Lung (tissue), 12 donors: ENCODE data around the gene TEKT4. TPM values are rescaled to one million over a fixed set of nuclear protein-coding genes. Genes with fewer than 3 reads are reported as not detected.

Experiments
- ATAC-seq: fragments of 200-7000 bp; cut with Tn5 transposase; one replicate; pipeline ENCODE4 v1.9.1; 2020; ENCODE audit warnings: moderate number of reproducible peaks; ENCODE audit not compliant: insufficient read depth, low FRiP score
- DNase-seq, 3 donors: peaks; one replicate each; pipeline ENCODE4 v3.0.0-alpha.2; 2013 to 2017
- H3K27ac ChIP-seq, 2 donors: one replicate each; pipeline ENCODE4 v1.5.1; 2013; ENCODE audit warnings: mild to moderate bottlenecking in 2 of 2, moderate library complexity in 2 of 2, control low read depth in 1 of 2, inconsistent platforms in 1 of 2, low read depth in 1 of 2, low read length in 1 of 2
- H3K27me3 ChIP-seq, 3 donors: one replicate each; pipeline ENCODE4 v1.5.1; 2013; ENCODE audit warnings: low read length in 2 of 3; ENCODE audit not compliant: control insufficient read depth in 3 of 3, insufficient read depth in 3 of 3
- H3K36me3 ChIP-seq, 4 donors: one replicate each; pipeline ENCODE4 v1.5.1; 2013; ENCODE audit warnings: low read length in 4 of 4, mild to moderate bottlenecking in 1 of 4, moderate library complexity in 1 of 4; ENCODE audit not compliant: control insufficient read depth in 4 of 4, insufficient read depth in 4 of 4
- H3K4me1 ChIP-seq, 5 donors: one replicate each; pipeline ENCODE4 v1.5.1; 2013; ENCODE audit warnings: low read length in 5 of 5, mild to moderate bottlenecking in 2 of 5, moderate library complexity in 1 of 5; ENCODE audit not compliant: control insufficient read depth in 5 of 5, insufficient read depth in 5 of 5
- H3K4me3 ChIP-seq: one replicate; pipeline ENCODE4 v1.5.1; 2013; ENCODE audit warnings: mild to moderate bottlenecking, control low read depth, moderate library complexity
- H3K9ac ChIP-seq, 2 donors: one replicate each; pipeline ENCODE4 v1.5.1; 2013; ENCODE audit warnings: low read length in 2 of 2, control low read depth in 1 of 2; ENCODE audit not compliant: insufficient read depth in 1 of 2
- H3K9me3 ChIP-seq, 4 donors: one replicate each; pipeline ENCODE4 v1.5.1; 2013; ENCODE audit warnings: low read length in 3 of 4, mild to moderate bottlenecking in 1 of 4, moderate library complexity in 1 of 4; ENCODE audit not compliant: control insufficient read depth in 4 of 4, insufficient read depth in 3 of 4
- WGBS, 2 donors: extraction: QIAGEN DNeasy Blood & Tissue Kit; methylation state at CpG; one replicate each; pipeline ENCODE4 v1.1.7; 2013; 5-methylcytosine and 5-hydroxymethylcytosine counted together
- polyA plus RNA-seq, 2 donors: library from polyadenylated mRNA; stranded (reverse); fragments of 200-250 nt; gene quantifications; one replicate each; pipeline ENCODE4 v1.2.1, GENCODE V29; 2013
- total RNA-seq, 2 donors: library from RNA; depleted of rRNA in 1 of 2; stranded (reverse); fragments of >200 nt in 1 of 2; gene quantifications; one replicate each; pipeline ENCODE4 v1.2.1, GENCODE V29; 2014 to 2021
- TF ChIP-seq, protein P1 (sequence below): IDR thresholded peaks from 2 replicates; pipeline ENCODE4 v1.5.1; 2012; ENCODE audit warnings: mild to moderate bottlenecking; ENCODE audit errors: control extremely low read depth, extremely low read depth
- donor health status: control.
- donor health status: control.
- donor health status: Bipolar disorder and iron deficiency.
- donor health status: healthy.
- donor health status: DM: yes; HTN: yes; CAD: no.

TEKT4 gene
- total and polyA plus RNA-seq, 4 donors, result 0.96 to 7.7 (median 3.7) TPM

DNA sequence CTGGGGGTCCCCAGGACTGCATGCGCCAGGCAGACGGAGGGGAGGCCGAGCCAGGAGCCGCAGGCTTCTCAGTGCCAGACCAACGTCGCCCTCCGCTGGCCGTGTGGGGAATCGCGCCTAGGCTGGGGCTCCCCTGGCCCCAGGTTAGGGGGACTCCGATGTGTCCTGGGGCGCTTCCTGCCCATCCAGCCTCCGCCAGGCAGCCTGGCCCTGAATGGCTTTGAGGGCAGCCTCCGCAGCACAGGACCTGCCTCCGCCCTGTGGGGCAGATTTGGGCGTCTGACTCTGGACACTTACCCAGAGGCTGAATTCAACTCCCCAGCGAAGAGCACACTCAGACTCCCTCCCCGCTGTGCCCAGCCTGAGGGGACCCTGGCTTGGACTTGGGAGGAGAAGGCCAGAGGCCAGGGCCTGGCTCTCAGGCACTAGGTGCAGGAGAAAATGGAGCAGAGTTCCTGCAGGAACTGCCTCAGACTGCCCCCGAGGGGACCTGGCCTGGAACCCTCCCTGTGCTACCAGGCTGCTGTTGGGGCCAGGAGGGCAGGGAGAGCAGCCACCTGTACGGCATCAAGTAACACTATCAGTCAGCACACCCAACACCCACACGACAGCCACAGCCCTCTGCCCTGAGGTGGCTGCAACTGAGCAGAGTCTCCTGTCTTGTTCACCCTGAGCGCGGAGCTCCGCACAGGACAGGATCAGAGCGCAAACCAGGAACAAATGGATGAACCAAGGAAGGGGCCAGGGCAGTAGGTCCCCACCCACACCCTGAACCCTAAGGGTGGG, 597 bp upstream of the TEKT4 start:
- TF ChIP-seq, protein P1, sequence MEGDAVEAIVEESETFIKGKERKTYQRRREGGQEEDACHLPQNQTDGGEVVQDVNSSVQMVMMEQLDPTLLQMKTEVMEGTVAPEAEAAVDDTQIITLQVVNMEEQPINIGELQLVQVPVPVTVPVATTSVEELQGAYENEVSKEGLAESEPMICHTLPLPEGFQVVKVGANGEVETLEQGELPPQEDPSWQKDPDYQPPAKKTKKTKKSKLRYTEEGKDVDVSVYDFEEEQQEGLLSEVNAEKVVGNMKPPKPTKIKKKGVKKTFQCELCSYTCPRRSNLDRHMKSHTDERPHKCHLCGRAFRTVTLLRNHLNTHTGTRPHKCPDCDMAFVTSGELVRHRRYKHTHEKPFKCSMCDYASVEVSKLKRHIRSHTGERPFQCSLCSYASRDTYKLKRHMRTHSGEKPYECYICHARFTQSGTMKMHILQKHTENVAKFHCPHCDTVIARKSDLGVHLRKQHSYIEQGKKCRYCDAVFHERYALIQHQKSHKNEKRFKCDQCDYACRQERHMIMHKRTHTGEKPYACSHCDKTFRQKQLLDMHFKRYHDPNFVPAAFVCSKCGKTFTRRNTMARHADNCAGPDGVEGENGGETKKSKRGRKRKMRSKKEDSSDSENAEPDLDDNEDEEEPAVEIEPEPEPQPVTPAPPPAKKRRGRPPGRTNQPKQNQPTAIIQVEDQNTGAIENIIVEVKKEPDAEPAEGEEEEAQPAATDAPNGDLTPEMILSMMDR, result no peak
- Histone ChIP-seq H3K4me3 (no peak overlapping the region), H3K9me3 (peaks cover 0 to 3% (median 0%) of the 10 kb centered on the region in 4 donors), H3K4me1 (peaks cover 0 to 6% (median 4%) of the 10 kb centered on the region in 5 donors), H3K9ac (no peak overlapping the region), H3K36me3 (no peaks in the 10 kb centered on the region), H3K27me3 (peaks cover 0 to 4% (median 4%) of the 10 kb centered on the region in 3 donors), H3K27ac (no peak overlapping the region)
- DNase-seq (no peak), ATAC-seq (no peak)
- WGBS, 2 donors, result 35 to 58% methylated on average over 14 to 25 of the region's 25 CpGs

DNA sequence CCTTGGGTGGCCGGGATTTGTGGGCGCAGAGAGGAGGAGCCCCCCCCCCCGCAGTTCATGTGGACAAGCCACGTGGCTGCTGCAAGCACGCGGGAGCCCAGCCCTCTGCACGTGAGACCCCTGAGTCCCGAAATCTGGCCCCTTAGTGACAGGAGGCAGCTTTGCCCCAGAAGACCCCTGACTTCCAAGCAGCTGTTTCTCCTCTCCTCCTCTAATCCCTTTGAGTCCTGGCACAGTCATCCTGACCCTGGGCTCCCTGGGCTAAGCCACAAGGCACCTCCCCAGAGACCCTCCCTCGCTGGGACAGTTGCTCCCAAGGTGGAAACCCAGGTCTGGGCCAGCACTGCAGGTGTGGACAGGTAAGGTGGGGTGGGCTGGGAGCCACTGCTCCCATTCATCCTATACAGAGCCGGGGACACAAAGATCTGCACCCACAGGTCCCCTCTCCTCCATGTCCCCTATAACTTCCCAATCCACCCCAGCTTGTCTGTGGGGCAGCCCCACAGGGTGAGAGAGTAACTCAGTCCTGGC, 923 bp downstream of the TEKT4 start:
- TF ChIP-seq, protein P1, result no peak
- Histone ChIP-seq H3K4me3 (no peak overlapping the region), H3K36me3 (no peaks in the 10 kb centered on the region), H3K9ac (no peak overlapping the region), H3K27me3 (peaks cover 0 to 4% (median 4%) of the 10 kb centered on the region in 3 donors), H3K9me3 (peaks cover 0 to 3% (median 0%) of the 10 kb centered on the region in 4 donors), H3K4me1 (peaks cover 0 to 6% (median 4%) of the 10 kb centered on the region in 5 donors), H3K27ac (no peak overlapping the region)
- WGBS, 2 donors, result 63 to 74% methylated on average over 10 of the region's 10 CpGs
- DNase-seq (no peak), ATAC-seq (no peak)

DNA sequence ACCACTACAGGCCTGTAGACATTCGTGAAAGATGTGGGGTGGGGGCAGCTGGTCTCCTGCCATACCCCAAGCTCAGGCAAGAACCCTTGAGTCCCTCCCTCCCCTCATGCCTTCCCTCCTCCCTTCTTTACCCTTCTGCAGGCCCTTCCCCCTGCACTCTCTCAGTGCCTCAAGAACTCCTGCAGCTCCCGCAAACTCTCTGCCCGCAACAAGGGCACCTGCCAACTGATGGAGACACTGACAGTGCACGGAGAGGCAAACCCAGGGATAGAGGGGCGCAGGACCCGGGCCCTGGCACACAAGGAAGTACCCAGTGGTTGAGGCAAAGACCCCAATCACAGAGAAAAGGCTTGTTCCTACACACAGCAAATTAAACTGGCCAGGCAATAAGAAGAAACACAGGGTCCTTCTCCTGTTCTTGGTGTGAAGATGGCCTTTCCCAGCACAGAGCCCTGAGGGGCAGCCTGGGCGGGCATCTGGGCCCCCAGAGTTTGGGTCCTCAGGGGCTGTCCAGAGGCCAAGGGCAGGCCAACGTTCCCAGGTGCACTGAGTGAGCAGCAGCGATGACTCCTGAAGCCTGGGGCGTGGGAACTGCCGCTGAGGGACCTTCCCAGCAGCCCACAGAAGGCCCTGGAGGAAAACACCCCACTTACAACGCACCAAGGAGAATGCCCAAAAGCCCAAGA, 1.6 kb downstream of the TEKT4 start:
- Histone ChIP-seq H3K9me3 (peaks cover 0 to 3% (median 0%) of the 10 kb centered on the region in 4 donors), H3K9ac (no peak overlapping the region), H3K27ac (no peak overlapping the region), H3K4me3 (no peak overlapping the region), H3K27me3 (peaks cover 0 to 4% (median 2%) of the 10 kb centered on the region in 3 donors), H3K36me3 (no peaks in the 10 kb centered on the region), H3K4me1 (peaks cover 0 to 6% (median 4%) of the 10 kb centered on the region in 5 donors)
- TF ChIP-seq, protein P1, result no peak
- WGBS, 2 donors, result 85 to 87% methylated on average over 12 of the region's 12 CpGs
- DNase-seq, result no peak
- ATAC-seq, result no peak
